Measurements from ENCODE around the gene MPZL2.

Gene MPZL2

DNA sequence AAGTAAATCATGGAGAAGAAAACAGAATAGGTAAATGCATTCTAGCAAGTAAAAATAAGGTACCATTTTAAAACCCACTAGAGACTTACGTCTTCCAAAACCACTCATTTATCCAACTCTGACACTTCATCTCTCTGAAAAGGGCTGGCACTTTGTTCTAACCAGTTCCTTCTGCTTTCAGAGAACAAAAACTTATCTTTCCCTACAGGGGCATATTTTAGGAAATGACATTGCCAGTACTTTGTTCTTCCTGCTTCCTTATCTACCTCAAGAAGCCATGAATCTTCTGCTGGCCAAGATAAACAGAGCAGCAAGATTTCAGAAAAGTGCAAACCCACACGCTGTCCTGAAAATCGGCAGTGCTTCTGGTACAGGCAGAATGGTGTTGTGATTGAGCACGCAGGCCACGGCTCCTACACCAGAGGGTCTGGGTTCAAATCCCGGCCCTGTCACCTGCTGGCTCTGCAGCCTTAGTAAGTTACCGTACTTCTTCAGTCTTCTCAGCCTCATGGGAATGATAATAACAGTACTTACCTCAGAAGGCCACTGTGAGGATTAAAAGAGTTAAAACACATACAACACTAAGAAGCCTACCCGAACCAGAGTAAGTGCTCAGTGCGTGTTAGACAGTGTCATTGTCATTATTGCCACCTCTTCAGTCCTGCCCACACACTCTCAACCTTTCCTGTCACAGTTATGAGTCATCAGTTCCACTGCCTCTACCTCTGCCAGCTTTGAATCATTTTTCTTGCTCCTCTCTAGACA lies 22.9 kb downstream of the MPZL2 start:
- peak; percentile 69 to 80 for DNase-seq

DNA sequence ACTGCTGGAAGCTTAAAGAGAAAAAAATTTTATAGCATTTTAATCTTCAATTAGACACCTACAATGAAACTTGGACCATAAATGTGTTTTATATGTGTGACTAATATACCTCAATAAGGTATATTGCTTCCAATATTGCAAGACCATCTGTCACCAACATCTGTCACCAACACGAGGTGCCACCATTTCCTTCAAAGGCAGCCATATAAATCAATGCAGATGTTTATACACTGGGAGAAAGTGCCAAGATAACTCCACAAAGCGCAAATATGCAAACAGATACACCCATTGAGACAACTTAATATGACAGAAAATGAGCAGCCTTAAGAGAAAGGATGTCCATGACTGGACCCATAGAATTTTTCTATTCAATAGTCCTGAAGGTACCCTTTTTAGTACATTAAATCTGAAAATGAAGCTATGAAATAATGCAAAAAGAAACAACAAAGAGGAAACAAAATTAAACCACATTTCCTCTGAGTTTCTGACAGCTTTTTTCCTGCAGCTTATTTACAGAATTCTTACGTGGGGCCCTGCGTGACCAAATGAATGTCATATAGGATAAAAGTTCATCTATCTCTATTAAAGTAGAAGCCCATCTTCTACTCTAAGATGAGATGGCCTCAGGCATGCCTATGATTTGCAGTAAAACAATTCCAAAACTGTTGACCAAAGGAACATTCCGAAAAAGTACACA lies 24.4 kb downstream of the MPZL2 start:
- DNase-seq = no peak

DNA sequence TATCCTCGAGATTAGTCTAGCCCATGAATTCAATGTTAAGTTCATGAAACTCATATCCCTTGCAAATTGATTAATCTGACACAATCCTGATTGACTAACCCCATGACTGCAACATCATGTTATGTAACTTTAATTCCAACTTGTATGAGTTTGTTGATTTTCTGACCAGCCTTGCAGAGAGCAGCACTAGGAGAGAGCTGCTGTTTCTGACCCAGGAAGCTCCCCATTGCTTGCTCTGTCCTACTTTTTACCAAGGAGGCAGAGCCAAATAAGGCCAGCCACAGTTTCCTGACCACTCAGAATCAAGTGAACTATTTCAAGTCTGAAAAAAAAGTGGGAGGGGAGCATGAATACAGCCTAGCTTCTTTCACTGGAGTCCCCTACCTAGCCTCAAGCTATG lies 25.2 kb downstream of the MPZL2 start:
- DNase-seq = no peak

DNA sequence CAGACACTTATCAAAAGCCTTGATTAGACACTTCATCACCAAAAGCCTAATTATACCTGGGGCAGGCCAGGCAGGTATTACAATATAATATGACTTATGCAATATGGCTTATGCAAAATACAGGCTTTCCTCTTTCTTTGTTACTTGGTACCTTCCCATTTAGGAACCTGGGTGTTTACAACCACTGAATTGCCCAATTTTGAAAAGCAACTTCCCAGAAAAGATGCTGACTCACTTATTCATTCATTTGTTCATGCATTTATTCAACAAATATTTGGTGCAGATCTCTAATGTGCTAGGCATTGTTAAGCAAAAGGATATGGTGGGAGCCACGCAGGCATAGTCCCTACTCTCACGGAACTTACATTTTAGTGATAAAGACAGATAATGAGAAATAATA lies 25.7 kb downstream of the MPZL2 start:
- DNase-seq = no peak

DNA sequence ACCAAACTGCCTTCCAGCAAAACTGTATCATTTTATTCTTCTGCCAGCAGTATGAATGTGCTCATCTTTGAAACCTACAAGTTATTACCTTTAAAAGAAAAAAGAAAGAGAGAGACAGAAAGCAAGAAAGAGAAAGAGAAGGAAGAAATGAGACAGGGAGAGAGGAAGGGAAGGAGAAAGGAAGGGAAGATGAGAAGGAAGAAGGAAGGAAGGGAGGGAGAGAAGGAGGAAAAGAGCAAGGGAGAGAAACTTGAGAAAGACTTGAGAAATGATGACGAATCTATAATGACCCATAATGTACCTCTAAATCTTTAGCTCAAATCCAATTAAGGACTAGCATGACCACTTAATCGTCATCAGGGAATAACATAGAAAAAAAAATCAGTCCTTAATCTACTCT lies 27.9 kb downstream of the MPZL2 start:
- DNase-seq = no peak

DNA sequence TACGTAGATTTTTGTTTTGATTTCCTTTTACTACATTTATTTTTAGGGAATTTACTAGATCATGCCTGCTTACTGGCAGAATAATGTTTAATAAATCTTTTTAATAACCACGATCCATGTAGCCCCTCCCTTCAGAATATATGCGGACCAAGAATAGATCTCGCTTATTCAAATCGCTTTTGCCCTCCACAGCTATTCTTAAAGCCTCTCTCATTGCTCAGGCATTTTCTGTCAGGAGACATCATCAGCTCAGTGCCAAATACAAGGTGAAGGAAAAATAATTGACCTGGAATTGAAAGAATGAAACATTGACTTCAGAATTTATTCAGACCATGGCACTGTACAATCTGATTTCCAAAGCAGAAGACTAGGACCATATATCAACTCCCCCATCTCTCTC lies 29.3 kb downstream of the MPZL2 start:
- no peak for DNase-seq

DNA sequence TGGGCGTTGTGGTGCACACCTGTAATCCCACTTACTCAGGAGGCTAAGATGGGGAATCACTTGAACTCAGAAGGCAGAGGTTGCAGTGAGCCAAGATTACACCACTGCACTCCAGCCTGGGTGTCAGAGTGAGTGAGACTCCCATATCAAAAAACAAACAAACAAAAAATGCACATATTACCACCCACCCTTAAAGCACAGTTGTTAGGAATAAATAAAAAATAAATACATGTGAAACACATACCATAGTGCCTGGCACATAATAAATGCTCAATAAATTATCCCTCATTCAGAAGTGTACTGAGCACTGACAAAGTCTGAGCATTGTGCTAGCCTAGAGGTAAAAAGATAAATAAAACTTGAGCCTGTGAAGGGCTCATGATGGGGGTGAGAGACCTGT lies 30.2 kb downstream of the MPZL2 start:
- no peak for DNase-seq

DNA sequence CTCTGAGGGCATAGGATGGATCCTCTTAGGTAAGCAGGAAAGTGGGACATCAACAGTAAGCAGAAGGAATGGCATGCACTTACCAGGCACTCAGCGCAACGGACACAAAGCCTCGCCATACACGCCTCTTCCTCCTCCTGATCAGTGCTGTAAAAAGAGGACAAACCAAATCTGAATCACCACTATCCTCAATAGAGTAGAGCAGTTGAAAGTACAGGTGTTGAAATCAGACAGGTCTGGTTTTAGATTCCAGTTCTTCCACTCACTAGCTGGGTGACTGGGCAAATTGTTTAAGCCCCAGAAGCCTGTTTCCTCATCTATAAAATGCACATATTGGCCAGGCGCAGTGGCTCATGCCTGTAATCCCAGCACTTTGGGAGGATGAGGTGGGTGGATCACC lies 30.7 kb downstream of the MPZL2 start:
- no peak for DNase-seq

DNA sequence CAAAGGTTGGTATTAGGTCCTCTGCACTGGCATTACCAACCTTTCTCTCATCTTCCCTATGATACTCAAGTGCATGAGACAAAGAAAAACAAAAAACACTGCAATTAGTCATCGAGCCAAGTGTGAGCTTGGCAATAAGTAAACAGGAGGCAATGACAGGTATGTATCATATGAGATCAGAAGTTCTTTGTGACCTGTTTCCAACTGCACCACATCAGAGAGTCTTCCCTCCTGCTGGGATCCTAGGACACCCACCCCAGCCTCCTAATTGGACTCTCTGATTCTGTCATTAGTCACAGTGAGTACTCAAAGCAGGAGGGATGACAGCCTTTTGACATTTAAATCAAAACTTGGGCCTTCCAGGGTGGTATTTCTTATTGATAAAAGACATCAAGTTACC lies 31.4 kb downstream of the MPZL2 start:
- no peak for DNase-seq

DNA sequence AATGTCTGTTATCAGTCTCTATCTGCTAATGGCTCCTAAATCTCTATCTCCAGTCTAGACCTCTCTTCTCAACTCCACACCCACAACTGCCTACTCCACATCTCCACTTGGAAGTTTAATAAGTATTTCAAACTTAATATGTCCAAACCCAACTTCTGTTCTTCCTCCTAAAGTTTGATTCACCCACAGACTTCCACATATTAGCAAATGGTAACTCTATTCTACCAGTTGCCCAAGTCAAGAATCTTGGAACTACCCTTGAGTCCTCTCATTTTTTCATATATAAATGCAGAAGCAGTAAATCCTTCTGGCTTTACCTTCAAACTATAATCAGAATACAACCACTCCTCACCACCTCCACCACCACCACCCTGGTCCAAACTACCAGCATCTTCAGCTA lies 32.6 kb downstream of the MPZL2 start:
- DNase-seq = no peak

DNA sequence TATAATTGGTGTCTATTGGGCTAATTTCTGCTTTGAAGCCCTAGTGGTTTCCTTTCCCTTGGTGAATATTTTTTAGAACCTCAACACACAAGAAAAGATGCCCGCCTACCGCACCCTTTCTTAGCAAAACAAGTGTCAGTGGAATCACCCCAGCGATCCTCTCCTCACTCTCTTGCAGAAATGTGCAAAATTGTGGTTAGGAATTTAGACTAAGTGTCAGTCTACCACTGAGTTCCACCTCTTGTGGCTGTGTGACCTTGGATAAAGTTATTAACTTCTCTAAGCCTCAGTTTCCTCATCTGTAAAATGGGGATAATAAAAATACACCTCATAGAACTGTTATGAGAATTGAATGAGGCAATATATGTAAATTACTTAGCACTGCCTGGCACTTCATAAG lies 34.0 kb downstream of the MPZL2 start:
- peak; percentile 47 to 78 for DNase-seq

DNA sequence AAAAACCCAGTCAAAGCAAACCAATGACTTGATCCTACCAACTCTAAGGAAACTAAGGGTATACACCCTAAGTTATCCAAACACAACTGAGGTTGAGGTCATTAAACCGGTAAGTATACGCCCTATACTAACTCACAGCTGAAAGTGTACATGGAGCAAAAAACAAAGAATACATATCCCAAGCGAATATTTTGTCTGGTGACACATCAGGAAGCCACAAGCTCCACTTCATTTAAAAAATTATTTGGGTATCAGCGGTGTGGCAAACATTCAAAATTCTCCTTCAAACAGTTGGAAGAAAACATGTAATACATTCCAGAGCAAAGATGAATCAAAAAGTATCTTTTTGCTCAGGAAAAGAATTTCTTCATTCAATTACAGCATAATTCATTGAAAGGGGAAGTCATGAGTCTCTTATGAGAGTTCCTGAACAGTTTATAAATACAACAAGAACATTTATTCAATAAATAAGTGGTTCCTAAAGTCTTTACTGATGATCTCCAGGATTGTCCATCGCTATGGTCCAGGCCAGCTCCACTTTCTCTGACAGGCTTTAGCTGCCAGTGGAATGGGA lies 34.7 kb downstream of the MPZL2 start:
- no peak for DNase-seq

DNA sequence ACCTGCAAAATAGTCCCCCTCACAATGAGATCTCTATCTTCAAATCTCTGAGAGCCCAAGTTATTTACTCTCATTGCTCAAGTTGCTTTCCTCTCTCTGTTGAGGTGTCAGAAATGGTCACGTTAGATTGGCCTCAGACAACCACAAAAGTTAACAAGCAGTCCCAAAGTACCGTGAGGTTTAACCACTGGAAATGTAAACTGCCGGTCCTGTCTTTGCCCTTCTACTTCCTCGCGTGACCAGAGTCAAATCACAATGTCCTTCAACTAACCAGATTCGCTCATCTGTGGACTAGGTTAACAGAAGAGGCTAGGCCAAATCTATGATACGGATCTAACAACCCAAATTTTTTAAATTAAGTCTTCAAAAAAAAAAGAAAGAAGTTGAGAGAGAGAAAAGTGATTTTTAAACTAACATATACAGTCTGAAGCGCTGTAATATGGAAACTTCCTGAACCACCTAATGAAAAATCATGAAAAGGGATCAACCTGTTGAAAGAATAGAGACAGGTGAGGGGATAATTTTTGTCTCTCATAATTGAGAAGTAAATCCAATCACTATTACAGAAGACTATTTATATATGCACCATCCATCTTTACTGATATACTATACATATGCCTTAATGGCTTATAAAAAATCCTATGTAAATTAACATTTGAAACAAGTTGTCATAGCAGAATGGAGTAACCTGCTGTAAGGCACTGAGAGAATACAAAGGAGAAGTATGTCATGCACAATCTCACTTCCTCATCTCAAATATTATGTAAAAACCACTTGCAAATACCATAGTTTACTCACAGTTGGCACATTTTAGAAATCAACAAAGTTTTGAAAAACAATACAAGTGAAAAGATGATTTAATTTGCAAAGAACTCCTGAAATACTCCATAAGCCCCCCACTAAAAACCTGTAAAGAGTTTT lies 36.0 kb downstream of the MPZL2 start:
- DNase-seq = peak; percentile 32 to 65

DNA sequence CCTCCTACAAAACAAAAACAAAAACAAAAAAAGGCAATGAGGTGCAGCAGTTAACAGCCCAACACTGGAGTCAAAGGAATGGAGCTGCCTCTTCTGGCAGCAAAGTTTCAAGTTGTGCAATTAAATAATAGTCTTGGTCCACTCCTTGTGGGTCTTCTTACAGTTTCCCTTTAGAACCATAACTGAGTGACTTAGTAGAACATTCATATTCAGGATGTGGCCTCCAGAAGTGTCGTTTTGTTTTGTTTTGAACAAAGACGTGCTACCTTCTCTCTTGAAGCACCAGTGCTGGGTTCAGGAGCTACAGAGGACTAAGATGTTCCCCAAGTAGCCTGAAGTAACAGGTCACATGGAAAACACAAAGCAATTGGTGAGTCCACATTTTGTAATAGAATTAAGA lies 37.3 kb downstream of the MPZL2 start:
- no peak for DNase-seq

DNA sequence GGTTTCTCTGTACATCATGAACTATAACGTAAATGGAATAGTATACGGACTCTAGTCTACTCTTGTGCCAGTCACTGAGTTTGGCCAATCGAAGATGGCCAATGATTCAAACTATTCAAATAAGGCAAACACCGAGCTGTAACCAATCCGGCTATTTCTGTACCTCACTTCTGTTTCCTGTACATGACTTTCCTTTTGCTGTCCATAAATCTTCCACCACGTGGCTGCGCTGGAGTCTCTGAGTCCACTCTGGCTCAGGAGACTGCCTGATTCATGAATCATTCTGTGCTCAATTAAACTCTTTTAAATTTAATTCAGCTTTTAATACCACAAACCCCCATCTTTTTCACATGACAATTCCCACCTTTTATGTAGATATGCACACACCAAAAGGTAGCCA lies 37.8 kb downstream of the MPZL2 start:
- peak in 1 of 2 donors; percentile 40 for DNase-seq

DNA sequence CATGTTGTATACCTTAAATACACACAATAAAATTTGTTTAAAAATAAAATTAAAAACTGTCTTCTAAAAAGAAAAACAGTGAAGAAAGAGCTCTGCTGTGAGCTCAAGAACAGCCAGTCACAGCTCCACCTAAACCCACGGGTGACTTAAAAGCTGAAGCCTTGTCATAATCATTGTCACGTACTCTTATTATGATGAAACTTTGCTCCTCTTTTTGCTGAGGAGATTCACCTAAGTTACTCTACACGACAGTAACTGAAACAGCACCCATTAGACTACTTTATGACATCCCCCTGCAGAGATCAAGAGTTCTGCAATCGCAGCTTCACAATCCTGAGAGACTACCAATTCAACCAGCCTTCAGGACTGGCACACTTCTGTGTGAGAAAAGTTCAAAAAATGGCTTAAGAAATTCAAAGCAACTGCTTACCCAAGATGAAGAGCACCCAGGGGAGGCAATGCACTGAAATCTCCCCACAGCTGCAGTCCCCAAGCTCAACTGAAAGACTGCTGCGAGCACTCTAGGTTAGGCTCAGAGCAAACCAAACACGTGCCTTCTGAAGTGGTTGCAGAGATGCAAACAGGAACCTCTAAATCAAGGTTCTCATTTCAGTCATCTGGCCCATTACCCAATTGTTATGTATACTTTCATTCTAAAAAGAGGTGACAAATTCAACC lies 39.4 kb downstream of the MPZL2 start, which contains the start of gene JAML:
JAML (minus strand) TSS at position 501 of the 678 bp plus-strand sequence. CDS start 10,145 bp downstream, outside the sequence.
- DNase-seq = peak; percentile 70 to 77

DNA sequence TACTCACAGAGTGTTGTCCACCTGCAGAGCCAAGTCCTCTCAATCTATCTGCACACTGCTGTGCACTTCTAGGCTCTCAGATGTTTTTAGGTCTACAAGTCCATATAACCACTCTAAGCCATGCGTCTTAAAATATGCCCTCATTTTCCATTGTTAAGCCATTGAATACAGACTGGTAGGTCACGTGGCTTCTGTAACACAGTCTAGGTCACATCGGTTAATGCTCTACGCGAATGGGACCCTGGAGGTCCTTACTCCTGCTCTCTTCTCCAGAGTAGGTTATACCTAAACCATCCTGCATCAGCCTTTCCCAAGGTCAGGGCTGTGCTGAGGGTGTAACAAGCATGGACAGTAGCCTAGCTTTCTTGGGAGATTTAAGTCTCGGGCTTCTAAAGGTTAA lies 40.1 kb downstream of the MPZL2 start:
- DNase-seq = no peak

DNA sequence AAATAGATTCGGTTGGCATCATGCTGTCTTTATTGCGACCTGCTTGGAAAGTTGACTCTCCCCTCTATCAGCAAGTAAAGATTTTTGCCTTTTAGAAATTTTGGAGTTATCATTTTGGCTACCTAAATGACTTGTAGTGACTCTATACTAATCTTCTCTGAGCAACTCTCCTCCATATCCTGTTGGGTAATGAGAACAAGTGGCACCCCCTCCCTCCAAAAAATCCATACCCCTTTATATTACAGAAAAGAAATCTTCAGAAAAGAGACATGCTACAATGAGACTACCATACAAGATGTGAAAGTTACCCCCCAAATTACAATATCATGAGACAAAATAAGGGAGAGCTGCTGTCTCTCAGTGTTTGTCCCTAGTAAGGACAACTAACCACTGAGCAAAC lies 40.5 kb downstream of the MPZL2 start:
- DNase-seq = no peak

DNA sequence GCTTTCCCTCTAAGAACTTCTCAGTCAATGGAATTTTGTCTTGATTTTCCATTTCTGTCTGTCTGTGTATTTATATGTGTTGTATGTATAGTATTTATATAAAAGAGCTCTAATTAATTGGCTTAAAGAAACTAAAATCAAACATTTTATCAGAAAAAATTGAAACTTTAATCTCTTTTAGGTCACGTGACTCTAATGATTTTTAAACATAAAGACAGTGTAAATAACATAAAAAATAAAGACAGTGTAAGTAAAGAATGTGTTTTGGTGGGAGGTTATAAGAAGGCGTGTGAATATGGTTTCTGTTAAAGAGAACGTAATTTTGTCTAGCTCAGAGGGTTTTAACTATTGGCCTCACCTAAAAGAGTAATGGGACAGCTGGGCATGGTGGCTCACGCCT lies 41.7 kb downstream of the MPZL2 start:
- DNase-seq = no peak

DNA sequence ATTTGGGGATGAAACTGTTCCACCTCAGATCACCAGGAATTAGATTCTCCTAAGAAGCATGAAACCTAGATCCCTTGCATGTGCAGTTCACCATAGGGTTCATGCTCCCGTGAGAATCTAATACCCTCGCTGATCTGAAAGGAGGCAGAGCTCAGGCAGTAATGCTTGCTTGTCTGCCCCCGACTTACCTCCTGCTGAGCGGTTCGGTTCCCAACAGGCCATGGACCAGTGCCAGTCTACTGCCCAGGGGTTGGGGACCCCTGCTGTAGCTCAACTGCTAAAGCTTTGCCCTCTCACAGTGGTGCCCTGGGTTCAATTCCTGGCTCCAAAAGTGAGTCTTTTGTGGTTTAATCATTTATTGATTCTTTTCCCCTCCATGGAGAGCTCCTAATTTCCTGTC lies 42.7 kb downstream of the MPZL2 start:
- no peak for DNase-seq

DNA sequence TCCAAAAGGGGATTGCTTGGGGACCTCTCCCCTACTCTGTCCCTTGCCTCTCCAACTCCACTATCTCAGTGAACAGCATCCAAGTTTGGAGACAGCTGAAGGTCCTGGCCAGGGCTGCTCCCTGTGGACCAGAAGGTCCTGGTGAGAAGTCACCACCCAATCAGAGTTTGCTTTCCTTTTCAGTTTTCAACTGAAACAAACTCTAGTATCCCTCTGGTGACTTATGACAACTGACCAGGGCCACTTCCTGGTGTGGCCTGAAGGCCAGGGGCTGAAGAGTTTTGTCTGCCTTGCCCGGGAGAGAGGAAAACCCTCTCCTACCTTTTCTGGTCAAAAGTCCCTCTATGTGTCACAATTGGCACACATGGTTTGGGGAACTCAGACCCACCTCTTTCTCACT lies 44.4 kb downstream of the MPZL2 start:
- DNase-seq = no peak

DNA sequence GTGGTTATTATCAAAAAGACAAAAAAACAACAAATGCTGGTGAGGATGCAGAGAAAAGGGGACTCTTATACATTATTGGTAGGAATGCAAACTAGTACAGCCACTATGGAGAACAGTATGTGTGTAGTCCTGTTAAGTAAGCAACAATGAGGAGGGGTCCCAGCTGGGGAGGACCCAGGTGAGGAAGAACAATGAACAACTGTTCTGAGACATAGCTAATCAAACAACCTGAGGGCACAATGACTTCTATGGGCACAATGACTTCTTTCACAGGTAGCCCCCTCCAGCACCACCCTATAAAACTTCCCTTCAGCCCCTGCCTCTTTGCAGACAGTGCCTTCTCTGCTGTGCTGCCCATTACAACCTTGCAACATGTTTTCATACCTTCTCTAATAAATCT lies 44.9 kb downstream of the MPZL2 start:
- DNase-seq = no peak

DNA sequence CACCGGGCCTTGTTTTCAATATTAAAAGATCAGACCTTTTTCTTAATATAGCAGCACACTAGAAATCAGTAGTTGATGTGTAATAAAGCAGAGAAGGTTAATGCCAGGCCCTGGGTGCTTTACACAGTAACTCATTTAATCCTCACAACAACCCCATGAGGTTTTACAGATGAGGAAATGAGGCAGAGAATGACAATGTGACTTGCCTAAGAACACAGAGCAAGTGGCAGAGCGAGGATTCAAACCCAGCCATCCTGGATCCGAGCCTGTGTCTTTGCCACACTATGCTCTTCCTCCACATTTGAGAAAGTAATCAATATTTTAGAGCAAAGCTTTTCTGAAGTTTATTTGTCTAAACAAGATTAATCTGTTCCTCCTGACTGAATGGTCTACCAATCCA lies 46.5 kb downstream of the MPZL2 start:
- no peak for DNase-seq

All from CD4-positive, alpha-beta T cell treated with Interleukin-4 for 1 hour (primary cell).